Immature natural killer cell (primary cell): ENCODE results near the gene NCOA3. TPM values are rescaled to one million over a fixed set of nuclear protein-coding genes. Genes with fewer than 3 reads are reported as not detected.
"Not testable (repeated sequence)": the region's sequence is repeated elsewhere in the genome, so short reads cannot be mapped to it uniquely, and the experiment has no call there.

Experiments used
- DNase-seq, 3 donors: peaks; one replicate each; pipeline ENCODE4 v3.0.0; 2022; ENCODE audit warnings: mixed read lengths in 1 of 3
- H3K27ac Mint-ChIP-seq, 6 donors: one replicate each; pipeline ENCODE4 v1.8.0; 2020; ENCODE audit warnings: mixed read lengths in 6 of 6, mild to moderate bottlenecking in 5 of 6, inconsistent platforms in 4 of 6, moderate library complexity in 3 of 6
- H3K27me3 Mint-ChIP-seq, 3 donors: one replicate each; pipeline ENCODE4 v1.8.0; 2020 to 2021; ENCODE audit warnings: low read depth in 3 of 3, mild to moderate bottlenecking in 3 of 3, mixed read lengths in 3 of 3, moderate library complexity in 3 of 3, inconsistent platforms in 1 of 3
- H3K36me3 Mint-ChIP-seq, 3 donors: one replicate each; pipeline ENCODE4 v1.8.0; 2020; ENCODE audit warnings: mixed read lengths in 3 of 3, inconsistent platforms in 2 of 3, mild to moderate bottlenecking in 2 of 3
- H3K4me1 Mint-ChIP-seq, 2 donors: one replicate each; pipeline ENCODE4 v1.8.0; 2020; ENCODE audit warnings: inconsistent platforms in 2 of 2, mild to moderate bottlenecking in 2 of 2, mixed read lengths in 2 of 2, moderate library complexity in 1 of 2
- H3K4me3 Mint-ChIP-seq, 5 donors: one replicate each; pipeline ENCODE4 v1.8.0; 2020; ENCODE audit warnings: mild to moderate bottlenecking in 5 of 5, mixed read lengths in 5 of 5, inconsistent platforms in 3 of 5, moderate library complexity in 3 of 5
- H3K9me3 Mint-ChIP-seq, 6 donors: one replicate each; pipeline ENCODE4 v1.8.0; 2020; ENCODE audit warnings: mild to moderate bottlenecking in 6 of 6, mixed read lengths in 6 of 6, inconsistent platforms in 4 of 6, moderate library complexity in 3 of 6
- polyA plus RNA-seq, 3 donors: library from polyadenylated mRNA; unstranded; fragments of 300-500 nt; fragmentation: Illumina TruSeq; gene quantifications; one replicate each; pipeline ENCODE4 v1.2.3, GENCODE V29; 2021

Gene NCOA3
- polyA plus RNA-seq, 3 donors from 2014 or later, result 2.9 to 19.1 (median 5.7) TPM

GRCh38 chr20:47544240-47544639, 42.6 kb downstream of the NCOA3 start:
- Mint-ChIP-seq H3K36me3 (peaks cover 0 to 4% (median 3%) of the 10 kb centered on the region in 3 donors), H3K9me3 (no peaks in the 10 kb centered on the region), H3K4me3 (no peak overlapping the region), H3K27ac (peak overlapping the region in 1 of 6 donors; percentile 27), H3K27me3 (no peaks in the 10 kb centered on the region), H3K4me1 (peaks cover 51 to 78% of the 10 kb centered on the region in 2 donors)
- no peak for DNase-seq

GRCh38 chr20:47544852-47545251, 43.2 kb downstream of the NCOA3 start:
- no peak for DNase-seq
- H3K27ac Mint-ChIP-seq, result peak overlapping the region in 1 of 6 donors; percentile 19
- H3K4me1 Mint-ChIP-seq, result peaks cover 52 to 77% of the 10 kb centered on the region in 2 donors
- H3K36me3 Mint-ChIP-seq, result peaks cover 0 to 4% (median 3%) of the 10 kb centered on the region in 3 donors
- no peaks in the 10 kb centered on the region for H3K9me3 Mint-ChIP-seq
- no peak overlapping the region for H3K4me3 Mint-ChIP-seq
- no peaks in the 10 kb centered on the region for H3K27me3 Mint-ChIP-seq

- Mint-ChIP-seq H3K9me3 (no peaks in the 10 kb centered on the region), H3K27ac (no peak overlapping the region), H3K27me3 (no peaks in the 10 kb centered on the region), H3K36me3 (peaks cover 0 to 4% (median 3%) of the 10 kb centered on the region in 3 donors), H3K4me1 (peaks cover 50 to 73% of the 10 kb centered on the region in 2 donors), H3K4me3 (no peak overlapping the region)
- no peak for DNase-seq
Measured at GRCh38 chr20:47545499-47545898, 43.8 kb downstream of the NCOA3 start.

GRCh38 chr20:47546184-47547033, 44.7 kb downstream of the NCOA3 start:
- no peak overlapping the region for H3K4me3 Mint-ChIP-seq
- peaks cover 48 to 72% of the 10 kb centered on the region in 2 donors for H3K4me1 Mint-ChIP-seq
- no peaks in the 10 kb centered on the region for H3K9me3 Mint-ChIP-seq

GRCh38 chr20:47547034-47547387, 45.3 kb downstream of the NCOA3 start:
- H3K36me3 Mint-ChIP-seq, result peaks cover 0 to 4% (median 3%) of the 10 kb centered on the region in 3 donors
- no peaks in the 10 kb centered on the region for H3K27me3 Mint-ChIP-seq
- no peak for DNase-seq
- no peaks in the 10 kb centered on the region for H3K9me3 Mint-ChIP-seq
- H3K4me1 Mint-ChIP-seq, result peaks cover 47 to 70% of the 10 kb centered on the region in 2 donors
- no peak overlapping the region for H3K4me3 Mint-ChIP-seq
- no peak overlapping the region for H3K27ac Mint-ChIP-seq

More at GRCh38 chr20:47546184-47547033, 44.7 kb downstream of the NCOA3 start:
- Mint-ChIP-seq H3K27me3 (no peaks in the 10 kb centered on the region), H3K27ac (no peak overlapping the region), H3K36me3 (peaks cover 0 to 4% (median 3%) of the 10 kb centered on the region in 3 donors)
- no peak for DNase-seq

GRCh38 chr20:47549671-47550070, 48.0 kb downstream of the NCOA3 start:
- no peak for DNase-seq
- Mint-ChIP-seq H3K27me3 (no peaks in the 10 kb centered on the region), H3K9me3 (no peaks in the 10 kb centered on the region), H3K4me3 (no peak overlapping the region), H3K36me3 (peaks cover 0 to 4% (median 3%) of the 10 kb centered on the region in 3 donors), H3K27ac (peak overlapping the region in 1 of 6 donors; percentile 40), H3K4me1 (peaks cover 27 to 51% of the 10 kb centered on the region in 2 donors)

GRCh38 chr20:47551222-47551621, 49.5 kb downstream of the NCOA3 start:
- Mint-ChIP-seq H3K36me3 (peaks cover 0 to 7% (median 3%) of the 10 kb centered on the region in 3 donors), H3K4me3 (no peak overlapping the region), H3K4me1 (peaks cover 22 to 44% of the 10 kb centered on the region in 2 donors), H3K27ac (no peak overlapping the region), H3K9me3 (no peaks in the 10 kb centered on the region), H3K27me3 (no peaks in the 10 kb centered on the region)
- no peak for DNase-seq

GRCh38 chr20:47551841-47552240, 50.2 kb downstream of the NCOA3 start:
- peaks cover 23 to 39% of the 10 kb centered on the region in 2 donors for H3K4me1 Mint-ChIP-seq

GRCh38 chr20:47552996-47553395, 51.3 kb downstream of the NCOA3 start:
- no peak overlapping the region for H3K4me3 Mint-ChIP-seq
- no peak for DNase-seq
- peaks cover 26 to 45% of the 10 kb centered on the region in 2 donors for H3K4me1 Mint-ChIP-seq
- no peak overlapping the region for H3K27ac Mint-ChIP-seq
- H3K27me3 Mint-ChIP-seq, result no peaks in the 10 kb centered on the region
- no peaks in the 10 kb centered on the region for H3K9me3 Mint-ChIP-seq
- H3K36me3 Mint-ChIP-seq, result peaks cover 0 to 4% (median 0%) of the 10 kb centered on the region in 3 donors

More at GRCh38 chr20:47551841-47552240, 50.2 kb downstream of the NCOA3 start:
- peak overlapping the region in 1 of 6 donors; percentile 34 for H3K27ac Mint-ChIP-seq
- H3K4me3 Mint-ChIP-seq, result no peak overlapping the region
- H3K9me3 Mint-ChIP-seq, result no peaks in the 10 kb centered on the region
- H3K36me3 Mint-ChIP-seq, result peaks cover 0 to 5% (median under 1%) of the 10 kb centered on the region in 3 donors
- H3K27me3 Mint-ChIP-seq, result no peaks in the 10 kb centered on the region
- DNase-seq, result no peak

- H3K36me3 Mint-ChIP-seq, H3K4me3 Mint-ChIP-seq, DNase-seq, H3K27me3 Mint-ChIP-seq, H3K27ac Mint-ChIP-seq, H3K9me3 Mint-ChIP-seq: not testable (repeated sequence)
- peaks cover 29 to 51% of the 10 kb centered on the region in 2 donors for H3K4me1 Mint-ChIP-seq
Measured at GRCh38 chr20:47553594-47554235, 52.0 kb downstream of the NCOA3 start.

GRCh38 chr20:47554283-47554682, 52.6 kb downstream of the NCOA3 start:
- not testable (repeated sequence) for H3K9me3 Mint-ChIP-seq, H3K27me3 Mint-ChIP-seq, DNase-seq, H3K27ac Mint-ChIP-seq, H3K4me3 Mint-ChIP-seq, H3K36me3 Mint-ChIP-seq
- peaks cover 34 to 54% of the 10 kb centered on the region in 2 donors for H3K4me1 Mint-ChIP-seq

- peaks cover 33 to 48% of the 10 kb centered on the region in 2 donors for H3K4me1 Mint-ChIP-seq
- no peaks in the 10 kb centered on the region for H3K9me3 Mint-ChIP-seq
- DNase-seq, result no peak
- H3K27ac Mint-ChIP-seq, result no peak overlapping the region
- no peak overlapping the region for H3K4me3 Mint-ChIP-seq
- H3K27me3 Mint-ChIP-seq, result no peaks in the 10 kb centered on the region
- peaks cover 0 to 4% (median 0%) of the 10 kb centered on the region in 3 donors for H3K36me3 Mint-ChIP-seq
Measured at GRCh38 chr20:47557218-47557617, 55.5 kb downstream of the NCOA3 start.

- Mint-ChIP-seq H3K4me1 (peaks cover 36 to 47% of the 10 kb centered on the region in 2 donors), H3K4me3 (no peak overlapping the region), H3K27me3 (no peaks in the 10 kb centered on the region)
Measured at GRCh38 chr20:47557791-47558190, 56.1 kb downstream of the NCOA3 start.

More at GRCh38 chr20:47557791-47558190, 56.1 kb downstream of the NCOA3 start:
- Mint-ChIP-seq H3K27ac (no peak overlapping the region), H3K9me3 (no peaks in the 10 kb centered on the region), H3K36me3 (peaks cover 0 to 4% (median 0%) of the 10 kb centered on the region in 3 donors)
- no peak for DNase-seq
